ENCODE results near the gene FTO.

The FTO gene

DNA sequence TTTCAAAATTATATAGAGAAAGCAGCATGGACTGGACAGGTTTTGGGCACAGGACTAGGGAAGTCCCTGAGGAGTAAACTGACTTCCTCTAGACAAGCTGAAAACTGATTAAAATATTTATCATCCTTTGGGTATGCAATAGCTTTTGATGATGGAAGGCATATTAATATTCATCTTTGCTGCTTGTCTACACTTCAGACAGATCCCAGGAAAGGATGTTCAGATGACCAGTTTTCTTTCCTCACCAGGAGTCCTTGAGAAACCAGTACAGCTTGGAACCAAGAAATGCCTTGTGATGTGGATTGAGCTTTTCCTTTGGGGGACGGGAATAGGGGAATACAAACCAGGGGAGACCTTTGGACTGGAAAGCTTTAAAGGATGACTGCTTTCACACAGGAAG is 195.5 kb downstream of the FTO start:
- no peak for DNase-seq (ENCODE audit: low read depth)

DNA sequence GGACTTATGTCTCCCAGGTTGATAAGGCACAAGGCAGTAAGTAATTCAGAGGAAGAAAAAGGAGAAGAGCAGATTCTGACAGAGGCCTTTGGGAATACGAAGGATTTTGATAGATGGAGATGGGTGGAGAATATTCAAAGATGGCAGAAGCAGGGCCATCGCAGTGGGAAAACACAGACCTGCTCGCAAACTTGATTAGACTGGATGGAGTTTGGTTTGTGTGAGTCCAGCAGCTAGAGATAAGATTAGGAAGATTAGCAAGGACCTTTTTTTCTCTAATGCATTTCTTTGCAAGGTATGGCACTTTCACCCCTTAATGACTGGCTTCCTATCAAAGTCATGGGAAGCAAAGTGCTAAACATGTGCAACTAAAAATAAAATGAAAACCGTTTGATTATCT is 196.7 kb downstream of the FTO start:
- no peak for DNase-seq (ENCODE audit: low read depth)

DNA sequence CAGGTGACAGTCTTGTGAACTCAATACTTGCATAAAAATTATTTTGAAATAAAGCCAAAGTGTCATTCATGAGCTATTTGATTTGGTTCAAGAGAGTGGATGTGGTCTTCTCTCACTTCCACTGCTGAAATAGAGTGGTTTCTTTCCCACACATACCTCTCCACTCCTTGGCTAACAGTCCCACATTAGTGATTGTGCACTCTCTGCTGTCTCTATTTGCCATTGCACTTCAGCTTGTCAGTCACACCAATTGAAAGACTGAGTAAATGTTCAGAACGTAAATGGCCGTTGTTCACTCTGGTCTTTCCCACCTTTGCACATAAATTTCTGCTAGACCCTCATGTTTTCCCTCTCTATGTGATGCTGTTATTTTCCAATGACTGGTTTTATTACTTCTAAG is 197.5 kb downstream of the FTO start:
- no peak for DNase-seq (ENCODE audit: low read depth)

DNA sequence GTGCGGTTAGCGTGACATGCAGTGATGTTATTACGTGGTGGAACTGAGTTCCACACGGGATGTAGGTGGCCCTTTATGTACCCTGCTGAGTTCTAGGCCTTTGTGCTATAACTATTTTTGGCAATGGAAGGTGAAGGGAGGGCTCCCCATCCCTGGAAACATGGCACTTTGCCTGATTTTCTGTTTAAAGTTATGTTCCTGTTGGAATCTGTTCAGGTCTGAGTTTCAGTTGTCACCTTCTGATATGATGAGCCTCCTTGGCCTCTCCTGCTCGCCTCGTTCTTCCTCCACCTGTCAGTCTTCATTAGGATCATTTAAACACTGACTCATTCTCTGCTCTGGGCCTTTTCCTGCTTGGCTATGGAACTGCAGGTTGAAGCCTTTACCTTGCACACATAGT is 200.6 kb downstream of the FTO start:
- DNase-seq (ENCODE audit: low read depth): no peak

DNA sequence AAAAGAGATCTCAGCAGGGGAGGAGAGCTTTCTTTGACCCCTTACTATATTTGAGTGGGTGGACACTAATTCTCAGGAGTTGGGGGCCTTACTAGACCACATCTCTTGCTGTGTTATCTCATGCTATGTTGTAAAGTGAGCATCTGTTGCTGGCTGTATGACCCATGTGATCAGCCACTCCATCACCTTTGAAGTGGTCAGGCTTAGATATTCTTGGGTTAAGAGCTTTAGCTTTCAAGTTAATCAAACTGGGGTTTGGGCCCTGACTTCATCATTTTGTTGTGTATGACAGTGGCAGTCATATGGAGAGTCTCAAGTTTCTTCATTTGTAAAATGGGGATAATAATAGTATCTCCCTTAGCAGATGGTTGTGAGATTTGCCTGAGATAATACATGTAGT is 201.1 kb downstream of the FTO start:
- DNase-seq (ENCODE audit: low read depth): no peak

DNA sequence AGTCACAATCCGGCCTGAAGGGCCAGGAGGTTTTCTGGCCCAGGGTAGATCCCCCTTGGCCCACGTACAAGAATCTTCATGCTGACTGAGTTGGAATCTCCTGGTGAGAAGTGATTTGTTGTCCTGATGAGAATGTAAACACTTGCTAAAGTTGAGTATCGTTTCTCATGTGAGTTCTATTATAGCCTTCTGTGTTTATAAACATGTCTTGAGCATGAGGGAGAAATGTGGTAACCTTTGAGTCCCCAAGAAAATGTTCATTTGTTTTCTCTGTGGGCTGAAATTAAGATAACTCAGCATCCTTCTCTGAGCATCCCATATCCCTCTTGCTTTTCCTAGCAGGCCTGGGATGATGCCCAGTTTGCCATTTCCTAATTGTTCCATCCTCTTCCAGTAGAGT is 204.8 kb downstream of the FTO start:
- DNase-seq (ENCODE audit: low read depth): no peak

DNA sequence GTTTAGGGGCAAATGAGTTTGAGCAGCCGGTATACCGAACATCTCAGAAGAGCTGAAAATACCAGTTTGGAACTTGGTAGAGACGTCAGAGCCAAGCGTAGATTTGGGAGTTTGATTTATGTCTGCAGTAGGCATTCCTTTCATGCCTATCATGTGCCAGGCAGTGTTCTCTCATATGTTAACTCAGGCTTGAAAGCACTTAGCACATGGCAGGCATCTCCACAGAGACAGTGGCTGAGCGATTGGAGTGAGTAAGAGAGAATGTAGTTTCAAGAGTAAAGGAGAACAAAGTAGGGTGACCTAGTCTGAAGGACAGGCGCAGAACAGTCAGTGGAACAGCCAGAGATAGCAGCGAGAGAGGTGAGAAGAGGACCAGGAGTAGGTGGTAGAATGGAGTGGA is 207.0 kb downstream of the FTO start:
- DNase-seq (ENCODE audit: low read depth): no peak

DNA sequence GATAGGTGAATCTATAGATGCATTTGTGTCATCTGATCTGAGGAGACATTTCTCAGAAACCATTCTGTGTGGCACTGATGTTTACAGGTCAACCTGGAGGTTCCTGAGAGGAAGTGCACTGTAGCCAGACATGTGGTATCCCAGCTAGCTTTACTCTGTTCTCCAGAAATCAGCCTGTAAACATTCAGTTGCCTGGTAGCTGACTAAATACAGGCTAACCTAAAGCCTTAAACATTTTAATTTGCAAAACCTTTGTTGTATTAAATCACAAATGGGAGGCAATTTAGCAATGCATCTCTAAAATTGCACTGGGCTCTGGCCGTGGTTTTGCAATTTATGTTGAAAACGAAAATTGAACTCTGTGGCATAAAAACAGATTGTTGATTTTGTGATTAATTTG is 207.6 kb downstream of the FTO start:
- no peak for DNase-seq (ENCODE audit: low read depth)

DNA sequence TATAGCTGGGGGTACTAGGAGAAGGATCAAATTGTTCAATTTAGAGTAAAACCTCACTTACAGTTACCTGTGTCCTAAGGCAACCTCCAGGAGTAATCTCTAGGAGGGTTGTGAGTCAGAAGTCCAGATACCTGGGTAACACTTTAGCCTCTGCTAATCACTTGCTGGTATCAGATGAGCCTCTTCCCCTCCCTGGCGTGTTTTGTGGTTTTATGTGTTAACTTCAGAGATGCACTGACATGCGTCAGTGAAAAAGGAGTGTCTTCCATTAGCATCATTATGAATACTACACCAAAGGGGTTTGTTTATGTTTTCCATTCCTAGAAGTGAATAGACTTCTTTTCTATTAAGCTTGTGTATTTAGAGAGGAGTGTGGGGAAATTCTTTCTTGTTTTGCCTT is 208.2 kb downstream of the FTO start:
- peak; percentile 67 for DNase-seq (ENCODE audit: low read depth)

DNA sequence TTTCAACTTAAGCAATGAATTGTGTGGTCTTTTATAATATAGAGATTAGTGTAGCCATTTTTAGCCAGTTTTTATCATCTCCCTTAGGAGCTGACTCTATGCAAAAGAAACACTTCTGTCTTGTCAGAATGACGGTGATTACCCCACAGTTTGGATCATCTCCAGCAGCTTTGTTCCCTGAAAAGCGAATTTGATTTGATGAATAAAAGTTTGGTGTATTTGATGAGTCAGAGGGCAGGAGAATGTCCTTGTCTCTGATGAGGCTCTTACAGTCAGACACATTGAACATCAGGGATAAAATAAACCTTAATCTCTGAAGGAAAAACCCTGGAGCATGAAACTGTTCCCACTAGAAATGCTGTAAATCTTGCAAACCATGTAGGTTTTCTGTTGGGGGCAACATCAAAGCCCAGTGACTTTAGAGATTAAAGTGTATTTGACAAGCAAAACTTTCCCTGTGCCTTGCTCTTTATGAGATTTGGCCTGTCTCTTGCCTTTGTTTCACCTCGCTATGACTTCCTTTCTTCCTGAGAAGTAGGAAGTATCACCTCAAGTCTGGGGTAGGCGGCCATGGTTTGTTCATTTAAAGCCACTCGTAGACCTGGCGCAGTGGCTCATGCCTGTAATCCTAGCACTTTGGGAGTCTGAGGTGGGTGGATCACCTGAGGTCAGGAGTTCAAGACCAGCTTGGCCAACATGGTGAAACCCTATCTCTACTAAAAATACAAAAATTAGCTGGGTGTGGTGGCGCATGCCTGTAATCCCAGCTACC is 209.3 kb downstream of the FTO start:
- peak; percentile 96 for DNase-seq (ENCODE audit: low read depth)

DNA sequence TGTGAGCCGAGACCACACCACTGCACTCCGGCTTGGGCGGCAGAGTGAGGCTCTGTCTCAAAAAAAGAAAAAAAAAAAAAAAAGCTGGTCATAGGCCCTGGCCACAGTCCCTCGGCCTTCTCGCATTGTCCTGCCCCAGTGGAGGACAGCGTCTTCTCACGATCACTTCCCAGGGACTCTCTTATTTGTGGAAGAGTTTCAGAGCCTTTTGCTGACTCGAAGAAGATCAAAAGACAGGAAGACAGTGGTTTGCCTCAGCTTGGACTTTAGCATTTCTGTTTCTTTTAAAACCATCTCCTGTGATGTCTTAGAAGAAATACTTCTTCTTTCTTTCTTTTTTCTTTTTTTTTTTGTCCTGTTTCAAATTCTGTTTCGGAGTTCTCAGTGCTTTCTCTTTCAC is 210.0 kb downstream of the FTO start:
- DNase-seq (ENCODE audit: low read depth): no peak

DNA sequence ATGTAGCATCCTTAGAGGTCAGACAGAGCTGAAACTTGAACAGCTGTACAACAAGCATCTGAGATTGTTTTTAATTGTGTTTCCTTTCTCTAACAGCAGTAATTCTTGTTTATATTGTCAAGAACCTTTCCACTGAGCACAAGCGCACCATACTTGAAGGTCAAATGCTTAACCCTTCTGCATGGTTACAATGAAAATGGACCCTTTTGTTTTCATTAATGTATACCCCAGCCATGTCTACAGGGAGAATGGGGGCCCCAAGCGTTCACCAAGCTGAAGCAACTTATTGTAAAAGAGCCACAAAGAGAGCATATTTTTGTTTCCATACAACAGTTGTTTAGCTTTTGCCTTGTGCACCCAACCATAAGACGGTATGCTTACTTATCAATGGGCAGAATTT is 210.8 kb downstream of the FTO start:
- no peak for DNase-seq (ENCODE audit: low read depth)

DNA sequence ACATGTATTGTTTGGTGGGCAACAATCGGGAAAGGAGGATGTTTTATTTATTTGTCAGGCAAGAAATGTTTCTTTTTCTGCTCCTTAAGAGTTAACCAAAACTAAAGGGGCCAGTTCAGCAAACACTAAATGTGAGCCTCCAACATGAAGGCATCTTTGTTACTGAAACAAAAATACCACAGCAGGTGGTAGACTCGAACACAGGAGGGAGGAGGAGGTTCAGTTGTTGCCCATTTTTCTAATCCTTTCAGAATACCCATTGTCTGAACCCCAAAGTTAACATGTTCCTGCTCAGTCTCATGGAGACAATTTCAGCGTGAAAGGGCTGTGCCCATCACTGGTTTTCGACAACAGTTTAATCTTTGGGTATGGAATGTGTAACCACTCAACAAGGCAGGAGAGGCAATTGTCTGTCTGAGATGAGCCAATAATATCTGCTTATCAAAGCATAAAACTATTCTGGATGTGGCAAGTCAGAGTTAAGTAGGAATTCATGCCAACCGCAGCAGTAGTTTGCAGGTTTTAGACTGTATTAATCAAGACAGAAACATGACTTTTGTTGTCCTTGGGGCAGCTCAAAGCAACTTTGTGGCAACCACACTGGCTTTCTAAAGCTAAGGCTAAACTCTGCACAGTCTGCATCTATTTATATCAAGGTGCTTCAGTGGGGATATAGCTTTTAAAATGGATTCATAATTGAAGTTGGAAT is 211.7 kb downstream of the FTO start:
- DNase-seq (ENCODE audit: low read depth): no peak

DNA sequence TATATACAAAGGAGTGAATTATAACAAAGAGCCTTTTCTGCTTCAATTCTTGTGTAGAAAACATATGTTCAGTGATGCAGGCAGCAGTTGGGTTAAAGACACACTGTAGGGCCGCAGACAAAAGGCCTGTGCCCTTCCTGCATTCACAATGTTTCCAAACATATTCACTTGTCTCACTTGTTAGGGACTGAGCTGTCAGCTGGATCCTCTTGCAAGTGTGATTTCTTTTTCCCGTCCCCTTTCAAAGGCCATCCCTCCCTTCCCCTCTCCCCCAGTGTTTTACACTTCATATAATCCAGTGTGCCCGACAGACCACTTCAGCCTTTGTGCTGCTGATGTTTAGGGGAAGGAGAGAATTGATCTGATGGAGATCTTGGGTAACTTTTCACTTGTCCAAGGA is 217.0 kb downstream of the FTO start:
- DNase-seq (ENCODE audit: low read depth): no peak

DNA sequence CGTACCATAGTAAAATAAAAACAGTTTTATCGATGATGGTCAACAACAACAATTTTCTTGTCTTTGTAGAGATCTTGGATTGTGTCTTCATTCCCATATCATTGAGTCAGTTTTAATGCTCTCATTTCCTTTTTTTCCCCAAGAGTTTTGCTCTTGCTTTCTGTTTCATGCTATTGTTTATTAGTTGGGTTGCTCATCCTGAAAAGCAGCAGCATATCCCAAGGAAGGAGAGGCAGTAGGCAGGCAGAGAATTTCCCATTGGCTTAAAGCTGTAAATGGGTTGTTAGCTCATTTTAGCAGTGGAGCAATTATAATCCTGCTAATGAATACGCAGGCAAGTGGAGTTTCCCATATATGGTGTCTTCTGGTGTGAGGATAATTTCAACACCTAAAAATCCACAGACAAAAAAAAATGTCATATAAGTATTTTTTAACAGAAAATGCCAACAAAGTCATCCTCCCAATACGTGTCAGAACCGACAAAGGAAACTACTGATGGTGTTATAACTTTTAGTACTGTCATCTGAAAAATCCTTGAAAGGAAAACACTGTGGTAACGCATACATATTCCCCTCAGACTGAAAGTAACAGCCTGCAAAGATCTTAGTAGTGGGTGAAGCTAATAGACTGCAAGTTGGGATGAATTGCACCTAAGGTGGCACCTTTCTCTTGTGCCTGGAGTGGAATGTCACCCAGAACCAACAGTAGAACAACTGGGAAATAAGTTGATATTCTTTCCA is 218.3 kb downstream of the FTO start:
- no peak for DNase-seq (ENCODE audit: low read depth)

DNA sequence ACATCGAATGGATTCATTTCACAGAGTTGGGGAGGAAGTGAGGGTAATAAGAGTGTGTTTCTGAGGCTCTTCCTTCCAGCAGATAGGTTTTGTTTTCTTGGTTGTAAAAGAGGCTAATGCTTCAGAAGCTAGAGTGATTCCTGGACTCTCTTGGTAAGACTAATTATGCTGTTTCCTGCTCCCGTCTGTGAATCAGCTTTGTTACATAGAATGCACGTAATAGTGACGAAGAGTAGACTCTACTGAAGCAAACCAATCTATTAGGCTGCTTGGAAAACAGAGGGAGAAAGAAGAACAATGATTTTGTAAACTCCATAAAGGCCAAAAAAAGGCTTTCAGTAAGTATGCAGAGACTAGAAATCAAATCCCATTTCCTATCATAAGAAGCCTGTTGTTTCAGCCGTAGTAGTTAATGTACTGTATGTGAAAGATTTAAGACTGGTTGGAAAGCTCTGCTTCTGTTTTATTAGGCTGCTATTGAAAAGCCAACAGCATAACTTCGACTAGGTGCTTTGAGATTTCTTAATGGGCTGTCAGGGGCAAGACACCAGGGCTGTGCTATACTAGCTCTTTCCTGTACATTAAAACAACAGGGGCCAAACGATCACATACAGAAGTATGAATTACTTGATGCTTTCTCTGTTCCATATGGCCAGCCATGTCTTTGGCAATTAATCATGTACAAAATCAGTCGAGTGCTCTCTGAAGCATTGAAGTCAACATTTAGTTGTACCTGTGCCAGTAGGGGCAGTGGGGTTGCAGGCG is 219.0 kb downstream of the FTO start:
- no peak for DNase-seq (ENCODE audit: low read depth)

DNA sequence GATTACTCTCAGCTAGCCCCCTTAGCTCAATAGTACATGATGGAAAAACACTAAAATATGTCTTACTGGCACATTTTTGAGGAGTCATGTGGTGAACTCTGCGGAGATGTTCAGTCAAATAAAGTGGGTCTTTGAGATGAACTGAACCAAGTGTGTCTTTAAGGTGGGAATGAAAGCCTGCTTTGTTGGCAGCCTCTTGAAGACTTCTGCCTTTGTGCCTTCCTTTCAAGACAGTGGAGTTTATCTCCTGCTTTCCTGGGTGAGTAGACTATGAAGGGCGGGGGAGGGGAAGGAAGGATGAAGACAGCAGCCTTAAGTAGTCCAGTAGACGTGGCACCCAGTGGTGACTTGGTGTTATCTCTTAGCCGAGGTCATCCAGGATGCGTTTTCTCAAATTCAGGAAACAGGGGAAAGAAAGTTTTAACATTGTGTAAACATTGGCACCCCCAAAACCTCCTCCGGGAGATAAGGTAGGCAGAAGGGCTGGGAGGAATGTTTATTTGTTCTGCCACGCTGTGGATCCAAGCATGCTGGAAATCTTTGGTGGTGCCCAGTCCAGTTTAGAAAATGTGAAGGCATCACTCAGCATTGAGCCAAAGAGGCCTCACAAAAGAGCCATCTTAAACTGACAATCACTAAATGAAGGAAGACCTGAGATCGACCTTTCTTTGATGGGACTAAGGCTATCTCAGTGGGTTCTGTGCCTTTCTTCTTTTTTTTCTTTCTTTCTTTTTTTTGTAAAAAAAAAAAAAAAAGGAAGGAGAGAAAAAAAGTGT is 220.6 kb downstream of the FTO start:
- no peak for DNase-seq (ENCODE audit: low read depth)

DNA sequence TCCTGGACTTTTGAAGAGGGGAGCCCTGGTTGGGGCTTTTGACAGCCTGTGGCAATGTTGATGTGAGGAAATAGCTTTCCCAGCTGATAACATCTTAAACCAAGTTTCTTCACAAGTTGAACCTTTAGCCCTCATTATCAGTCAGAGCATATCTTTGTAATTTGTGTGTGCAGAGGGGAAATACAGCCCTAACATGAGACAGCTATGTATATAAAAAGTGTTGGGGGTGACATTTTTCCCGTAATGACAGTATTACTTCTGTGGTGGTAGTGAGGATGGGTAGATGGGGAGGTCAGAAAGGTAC is 221.1 kb downstream of the FTO start:
- no peak for DNase-seq (ENCODE audit: low read depth)

DNA sequence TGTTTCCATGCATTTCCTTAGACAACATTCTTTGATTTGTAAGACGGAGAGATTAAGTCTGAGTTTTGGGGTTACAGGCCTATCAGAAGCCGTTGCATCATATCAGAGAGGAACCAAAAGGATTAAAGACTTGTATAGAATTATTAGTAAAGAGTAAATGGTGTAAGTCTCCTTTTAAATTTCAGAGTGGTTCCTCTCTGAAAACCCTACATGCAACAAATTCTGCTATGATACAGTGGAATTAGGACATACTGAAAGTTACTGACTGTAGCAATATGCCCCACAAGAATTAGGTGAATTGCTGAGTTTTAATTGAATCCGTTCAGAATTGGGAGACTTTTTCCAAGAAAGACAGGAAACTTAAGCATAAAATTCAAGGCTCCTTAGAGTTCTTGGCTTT is 221.6 kb downstream of the FTO start:
- DNase-seq (ENCODE audit: low read depth): no peak

DNA sequence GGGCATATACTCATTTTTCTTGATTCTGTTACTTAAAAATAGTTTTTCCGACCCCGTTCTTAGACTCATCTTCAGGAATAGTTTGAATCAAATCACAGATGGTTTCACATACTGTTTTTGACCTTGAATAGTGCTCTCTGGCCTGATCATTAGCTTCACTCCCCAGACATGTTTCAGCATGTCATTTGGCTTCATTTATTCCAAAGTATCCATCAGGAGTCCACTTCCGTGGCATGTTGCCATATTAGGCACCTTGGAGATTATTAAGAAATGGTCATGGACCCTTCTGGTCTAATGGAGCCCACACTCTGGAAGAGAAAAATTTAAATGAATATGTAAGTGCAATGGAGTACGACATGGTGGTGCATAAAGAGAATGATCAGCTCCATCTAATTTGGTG is 222.3 kb downstream of the FTO start:
- no peak for DNase-seq (ENCODE audit: low read depth)

DNA sequence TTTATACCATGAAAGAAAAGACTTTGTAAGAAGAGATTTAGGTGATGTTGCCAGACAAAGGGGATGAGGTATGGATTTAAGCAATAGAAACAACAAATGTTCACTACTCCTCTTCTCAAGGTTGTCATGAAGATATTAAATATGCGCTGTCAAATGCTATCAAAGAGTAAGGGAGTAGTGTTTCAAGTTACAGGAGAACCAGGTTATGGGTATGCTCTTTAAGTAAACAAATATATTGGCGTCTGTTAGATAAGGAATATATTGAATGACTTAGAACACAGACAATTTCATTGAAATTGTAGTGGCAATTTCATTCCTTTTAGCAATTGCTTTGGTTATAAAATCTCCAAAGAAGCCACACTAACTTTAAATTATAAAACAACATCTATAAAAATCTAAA is 229.0 kb downstream of the FTO start:
- no peak for DNase-seq (ENCODE audit: low read depth)

DNA sequence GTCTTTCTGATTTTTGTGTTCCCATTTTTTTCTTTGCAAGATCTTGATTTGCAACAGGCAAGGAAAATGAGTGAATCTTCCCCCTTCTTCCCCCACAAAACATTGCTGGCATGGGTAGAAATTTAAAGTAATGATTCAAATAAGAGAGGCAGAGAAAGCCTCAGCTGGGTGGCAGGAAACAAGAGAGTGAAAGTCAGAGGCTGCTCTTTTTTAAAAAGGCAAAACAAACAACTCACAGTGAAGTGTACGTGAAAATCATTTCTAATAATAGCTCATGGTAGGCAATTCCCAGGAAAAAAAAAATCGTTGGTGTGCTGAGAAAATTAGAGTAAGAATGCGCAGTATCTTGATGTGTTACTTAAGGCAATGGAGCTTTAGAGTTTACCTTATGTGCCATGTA is 229.5 kb downstream of the FTO start:
- DNase-seq (ENCODE audit: low read depth): no peak

All from iris pigment epithelial cell (primary cell).